ENCODE results near the gene CGB8. TPM values are rescaled to one million over a fixed set of nuclear protein-coding genes. Genes with fewer than 3 reads are reported as not detected.

Gene CGB8
- total and polyA plus RNA-seq, 2 of the 8 experiments (the other 6 are each of a cell fraction or from before 2014, with no cell fraction given): 0.09 TPM; not detected in 1

DNA sequence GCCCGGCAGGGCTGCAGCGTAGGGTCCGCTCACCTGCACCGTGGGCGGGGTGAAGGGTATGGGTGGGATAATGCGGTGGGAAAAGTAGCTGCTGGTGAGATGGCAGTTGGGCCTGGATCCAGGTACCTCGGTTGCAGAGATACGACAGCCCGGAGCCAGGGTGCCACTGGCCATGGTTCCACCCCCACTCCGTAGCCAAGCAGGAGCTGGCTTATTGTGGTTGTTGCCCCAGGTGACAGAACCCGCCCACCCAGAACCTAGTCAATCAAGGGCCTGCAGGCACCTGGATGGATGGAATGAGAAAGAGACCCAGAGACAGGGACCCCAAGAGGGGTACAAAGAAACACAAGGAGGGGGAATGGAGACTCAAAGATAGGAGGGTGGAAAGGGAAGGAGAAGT is 28.6 kb downstream of the CGB8 start:
- no peak overlapping the region for H3K23ac ChIP-seq (ENCODE audit: insufficient read length)
- no peak overlapping the region for H3K14ac ChIP-seq (ENCODE audit: insufficient read length)
- DNase-seq (ENCODE audit: low read depth in 1 of 2, low spot score in 2 of 2) (peak in 1 of 2 experiments; percentile 60), FAIRE-seq (no peak)
- no peak overlapping the region for H4K5ac ChIP-seq (ENCODE audit: insufficient read length, low read depth, low read length)
- no peaks in the 10 kb centered on the region for H3K9me3 ChIP-seq (ENCODE audit: insufficient read depth in 2 of 2, low read depth in 1 of 2, low read length in 1 of 2)
- no peaks in the 10 kb centered on the region for H3K79me1 ChIP-seq (ENCODE audit: low read depth, low read length)
- H2BK20ac ChIP-seq (ENCODE audit: low read length): no peak overlapping the region
- H3K9ac ChIP-seq (replicated peaks in 1 of 4; ENCODE audit: extremely low read depth in 1 of 4, low read depth in 3 of 4, low read length in 3 of 4): no peak overlapping the region
- H4K8ac ChIP-seq (ENCODE audit: extremely low read depth, insufficient read depth, low read length): no peak overlapping the region
- H2AFZ ChIP-seq (ENCODE audit: low read length): no peak overlapping the region
- no peak overlapping the region for H3K4ac ChIP-seq (replicated peaks; ENCODE audit: insufficient read length, low read depth, low read length)
- WGBS, 2 experiments (ENCODE audit: extremely low coverage in 1 of 2, insufficient coverage in 1 of 2, insufficient read length in 1 of 2, insufficient replicate concordance in 2 of 2, low coverage in 1 of 2, low lambda C conversion rate in 2 of 2, missing lambda C conversion rate in 1 of 2): 75% methylated on average over 11 of the region's 11 CpGs; no CpG with 5 or more reads in 1 of the 2 experiments
- H2AK5ac ChIP-seq (ENCODE audit: low read depth, low read length): no peak overlapping the region
- TF ChIP-seq EGR1 (IDR thresholded peaks at IDR 0.05; ENCODE audit: borderline replicate concordance, low read depth, low read length) (no peak), SP2 (IDR thresholded peaks at IDR 0.05; ENCODE audit: low read length) (peak; percentile 8; the same call in 1 of the 2 replicates)
- H2BK15ac ChIP-seq (ENCODE audit: low read length): no peak overlapping the region
- ChIA-PET POLR2A (ENCODE audit: partially characterized antibody) (interaction anchor here (1.1 to 1.5 kb wide), 5 partner anchors 22 to 210 kb away, joined by 3 to 6 read pairs (median 3); partner anchors contain the start of genes BCAT2 and LIN7B), CTCF (ENCODE audit: partially characterized antibody) (interaction anchor here (1.2 to 8.1 kb wide), 6 partner anchors 11 to 205 kb away, joined by 3 to 46 read pairs (median 8); partner anchors contain the start of genes CGB2, GYS1 and RUVBL2)
- H3K23me2 ChIP-seq (ENCODE audit: low read depth, low read length): peaks cover 6% of the 10 kb centered on the region; the same call in 1 of the 2 replicates
- no peak overlapping the region for H3K56ac ChIP-seq (replicated peaks; ENCODE audit: insufficient read length, low read depth, low read length)
- peaks cover 0 to 15% (median 12%) of the 10 kb centered on the region in 4 experiments; a peak in 6 of 7 replicates for H3K27me3 ChIP-seq (replicated peaks in 1 of 4; ENCODE audit: control insufficient read depth in 3 of 4, extremely low read depth in 1 of 4, insufficient read depth in 3 of 4, low read length in 3 of 4)
- H3K4me3 ChIP-seq (ENCODE audit: extremely low read depth in 1 of 4, insufficient read depth in 2 of 4, low read depth in 3 of 4, low read length in 4 of 4): no peak overlapping the region
- peaks cover 0 to 2% of the 10 kb centered on the region in 2 experiments for H4K20me1 ChIP-seq (replicated peaks in 1 of 2; ENCODE audit: control insufficient read depth in 1 of 2, insufficient read depth in 2 of 2, low read length in 2 of 2)
- no peak overlapping the region for H2BK5ac ChIP-seq (ENCODE audit: low read depth, low read length)
- H3K18ac ChIP-seq (ENCODE audit: extremely low read depth, low read length): peak overlapping the region; percentile 71
- H3K36me3 ChIP-seq (ENCODE audit: control insufficient read depth in 2 of 4, insufficient read depth in 4 of 4, low read length in 3 of 4): peaks cover under 1 to 9% (median 2%) of the 10 kb centered on the region in 4 experiments; a peak in 6 of 8 replicates
- H3K4me2 ChIP-seq (ENCODE audit: insufficient read depth in 1 of 2, low read depth in 2 of 2, low read length in 2 of 2): peak overlapping the region; percentile 33 to 78; a peak in 2 of 4 replicates
- no peaks in the 10 kb centered on the region for H3K79me2 ChIP-seq (ENCODE audit: control insufficient read depth in 1 of 2, insufficient read depth in 2 of 2, low read length in 2 of 2)
- H2BK12ac ChIP-seq (ENCODE audit: low read depth, low read length): peak overlapping the region; percentile 50; the same call in 1 of the 2 replicates
- H4K91ac ChIP-seq (replicated peaks; ENCODE audit: insufficient read length, low read length): no peak overlapping the region
- no peak overlapping the region for H2BK120ac ChIP-seq (replicated peaks; ENCODE audit: low read depth, low read length)
- peaks cover 0 to 17% (median 8%) of the 10 kb centered on the region in 4 experiments; a peak in 5 of 7 replicates for H3K4me1 ChIP-seq (replicated peaks in 1 of 4; ENCODE audit: control insufficient read depth in 3 of 4, insufficient read depth in 4 of 4, low read length in 3 of 4)
- no peak overlapping the region for H3K27ac ChIP-seq (ENCODE audit: low read depth, low read length)

Data from H1 (cell line).